Measurements from ENCODE around the gene TSSC4.

Gene TSSC4

GRCh38 chr11:2434506-2435255 is 34.1 kb downstream of the TSSC4 start:
- DNase-seq (ENCODE audit: low spot score): no peak

GRCh38 chr11:2435288-2436012 is 34.9 kb downstream of the TSSC4 start:
- no peak for DNase-seq (ENCODE audit: low spot score)

- no peak for DNase-seq (ENCODE audit: low spot score)
These were observed 35.5 kb downstream of the TSSC4 start for GRCh38 chr11:2436013-2436520.

DNA sequence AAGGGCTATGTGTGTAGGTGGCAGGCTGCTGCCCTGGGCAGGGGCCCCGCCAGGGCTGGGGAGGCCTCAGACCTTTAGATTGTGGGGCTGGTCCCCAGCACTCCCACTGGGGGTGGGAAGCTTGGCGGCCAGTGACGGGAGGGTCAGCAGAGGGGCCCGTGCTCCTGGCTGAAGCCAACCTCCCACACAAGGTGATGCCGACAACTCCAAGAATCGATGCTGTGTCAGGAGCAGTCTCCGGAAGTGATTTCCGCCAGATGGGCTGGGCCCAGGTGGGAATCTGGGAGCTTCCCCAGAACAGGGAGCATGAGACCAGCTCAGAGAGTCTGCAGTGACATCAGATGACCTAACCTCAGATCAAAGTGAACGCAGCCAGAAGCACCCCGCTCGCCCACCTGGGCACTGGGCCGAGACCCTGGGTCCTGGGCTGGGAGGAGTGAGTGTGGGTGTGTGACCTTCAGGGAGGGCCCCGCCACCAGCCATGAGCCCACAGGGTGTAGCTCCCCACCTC is 36.0 kb downstream of the TSSC4 start:
- no peak for DNase-seq (ENCODE audit: low spot score)

GRCh38 chr11:2437516-2437915 is 37.0 kb downstream of the TSSC4 start:
- DNase-seq (ENCODE audit: low spot score): no peak

DNA sequence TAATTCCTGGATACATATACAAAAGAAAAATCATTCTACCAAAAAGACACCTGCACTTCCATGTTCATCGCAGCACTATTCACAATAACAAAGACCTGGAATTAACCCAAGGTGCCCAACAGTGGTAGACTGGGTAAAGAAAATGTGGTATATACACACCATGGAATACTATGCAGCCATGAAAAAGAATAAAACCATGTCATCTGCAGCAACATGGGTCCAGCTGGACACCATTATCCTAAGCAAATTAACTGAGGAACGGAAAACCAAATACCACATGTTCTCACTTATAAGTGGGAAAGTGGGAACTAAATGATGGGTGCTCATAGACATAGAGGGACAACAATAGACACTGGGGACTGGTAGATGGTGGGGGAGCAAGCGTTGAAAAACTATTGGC is 39.3 kb downstream of the TSSC4 start:
- no peak for DNase-seq (ENCODE audit: low spot score)

- DNase-seq (ENCODE audit: low spot score): no peak
These were observed 40.1 kb downstream of the TSSC4 start for GRCh38 chr11:2440646-2441045.

GRCh38 chr11:2441171-2441570 is 40.6 kb downstream of the TSSC4 start:
- DNase-seq (ENCODE audit: low spot score): no peak

DNA sequence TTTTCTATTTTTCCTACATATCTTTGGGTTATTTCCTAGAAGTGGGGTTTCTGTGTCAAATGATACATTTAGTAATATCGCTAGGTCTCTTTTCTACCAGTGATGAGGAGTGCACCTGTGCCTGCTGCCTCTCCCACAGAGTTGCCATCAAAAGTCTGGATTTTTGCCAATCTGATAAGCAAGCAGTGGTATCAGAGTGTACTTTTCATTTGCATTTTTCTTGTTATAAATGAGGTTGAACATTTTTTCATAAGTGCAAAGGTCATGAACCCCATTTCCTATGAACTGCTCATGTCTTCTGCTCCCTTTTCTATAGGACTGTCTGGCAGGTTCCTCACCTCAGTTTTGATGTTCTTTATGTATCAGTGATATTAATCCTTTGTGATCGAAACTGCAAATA is 42.0 kb downstream of the TSSC4 start:
- no peak for DNase-seq (ENCODE audit: low spot score)

- DNase-seq (ENCODE audit: low spot score): no peak
These were observed 42.9 kb downstream of the TSSC4 start for GRCh38 chr11:2443406-2443805.

GRCh38 chr11:2443881-2444820 is 43.6 kb downstream of the TSSC4 start, which contains the start of gene TRPM5:
TSS of gene TRPM5 (minus strand) at chr11:2444514. CDS start at chr11:2423036, 21,478 bp downstream.
- peak; percentile 21 for DNase-seq (ENCODE audit: low spot score)

GRCh38 chr11:2444821-2445745 is 44.5 kb downstream of the TSSC4 start, which contains the start of gene KCNQ1:
TSS of gene KCNQ1 (plus strand) at chr11:2445008. CDS start at chr11:2445099, 91 bp downstream.
- peak; percentile 76 for DNase-seq (ENCODE audit: low spot score)

DNA sequence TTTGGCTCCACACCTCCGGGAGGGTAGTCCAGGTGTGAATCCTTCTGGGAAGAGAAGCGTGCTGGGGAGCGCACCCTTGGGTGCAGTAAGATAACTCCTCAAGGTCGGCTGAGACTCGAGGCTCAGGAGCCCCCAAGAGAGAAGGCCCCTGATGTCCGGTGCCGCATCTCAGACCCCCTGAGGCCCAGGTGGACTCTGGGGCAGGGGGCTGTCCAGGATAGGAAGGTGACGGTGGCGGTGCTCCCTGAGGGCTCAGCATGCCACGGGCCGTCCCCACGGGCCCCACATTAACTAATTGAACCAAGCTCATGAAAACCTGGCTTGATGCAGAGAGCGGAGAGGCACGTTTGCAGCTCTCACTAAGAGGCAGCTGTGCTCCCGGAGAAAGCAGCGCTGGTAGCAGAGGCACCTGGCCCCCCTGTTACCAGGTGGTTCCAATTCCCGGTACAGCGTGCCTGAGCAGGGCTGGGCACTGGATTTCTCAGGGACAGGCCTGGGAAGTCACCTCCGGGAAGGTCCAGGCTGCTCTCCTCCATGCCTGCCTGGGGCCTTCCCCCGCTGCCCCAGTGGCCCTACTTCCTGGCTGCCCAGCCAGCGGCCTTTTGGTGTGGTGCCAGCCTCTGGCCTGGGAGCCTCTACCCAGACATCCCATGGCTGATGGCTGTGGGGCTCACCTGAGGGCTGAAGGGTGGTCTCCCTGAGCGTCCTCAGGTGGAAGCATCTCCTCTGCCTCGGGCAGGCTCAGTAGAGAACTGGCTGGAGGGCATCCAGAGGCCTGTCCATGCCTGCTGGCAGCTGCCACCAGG is 45.4 kb downstream of the TSSC4 start:
- no peak for DNase-seq (ENCODE audit: low spot score)

DNA sequence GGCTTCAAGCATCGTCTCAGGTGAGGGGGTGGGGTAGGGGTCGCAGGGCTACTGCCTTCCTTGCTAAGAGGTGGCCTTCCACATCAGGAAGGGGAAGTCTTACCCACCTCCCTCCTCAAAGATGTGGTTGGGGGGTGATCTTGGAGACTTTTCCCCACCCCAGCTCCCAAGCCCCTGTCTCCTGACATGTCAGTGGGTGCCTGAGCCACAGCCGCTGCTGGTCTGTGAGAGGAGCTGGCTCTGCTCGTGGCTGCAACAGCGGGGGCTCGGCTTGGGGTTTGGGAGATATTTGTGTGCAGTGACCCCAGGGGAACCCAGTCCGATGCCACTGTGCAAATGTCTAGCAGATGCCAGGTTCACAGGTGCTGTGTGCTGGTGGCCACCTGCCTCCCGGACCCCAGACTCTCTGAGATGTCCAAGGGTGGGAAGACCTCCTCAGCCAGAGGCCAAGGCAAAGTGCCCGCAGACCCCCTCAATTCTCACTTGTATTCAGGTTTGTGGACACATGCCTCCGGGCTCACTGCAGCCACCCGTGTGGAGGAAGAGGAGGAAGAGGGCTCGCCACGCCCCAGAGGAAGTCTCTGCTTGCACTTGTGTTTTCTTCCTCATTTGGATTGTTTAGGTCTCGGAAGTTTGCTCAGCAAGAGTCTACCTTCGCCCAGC is 46.2 kb downstream of the TSSC4 start:
- DNase-seq (ENCODE audit: low spot score): no peak

DNA sequence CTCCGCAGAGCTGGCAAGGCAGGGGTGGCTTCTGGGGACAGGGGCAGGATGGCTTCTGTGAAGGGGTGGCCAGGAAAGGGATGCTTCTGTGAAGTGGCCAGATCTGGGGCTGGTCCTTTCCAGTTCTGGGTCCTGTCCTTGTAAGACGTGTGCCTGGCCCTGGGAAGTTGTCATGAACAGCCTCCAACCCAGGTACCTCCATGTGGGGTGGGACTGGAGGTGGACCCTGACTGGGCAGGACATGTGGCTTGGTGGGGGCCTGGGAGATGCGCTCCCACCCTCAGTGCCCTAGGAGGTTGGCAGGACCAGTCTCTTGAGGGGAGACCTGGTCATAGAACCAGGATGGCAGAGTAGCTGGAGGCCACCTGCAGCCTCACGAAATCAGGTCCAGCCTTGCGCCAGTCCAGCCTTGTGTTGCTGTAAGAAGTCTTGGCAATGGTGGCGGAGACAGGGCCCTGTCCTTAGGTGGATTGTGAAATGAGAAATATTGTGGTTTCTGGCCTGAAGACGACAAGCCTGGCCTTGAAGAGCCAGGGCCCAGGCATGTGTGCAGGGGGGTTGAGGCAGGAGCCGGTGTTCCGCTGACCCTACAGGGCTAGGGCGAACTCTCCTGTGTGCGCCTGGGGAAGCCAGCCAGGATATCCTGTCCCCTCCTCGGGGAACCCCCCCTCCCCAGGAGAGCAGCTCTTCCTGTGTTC is 46.9 kb downstream of the TSSC4 start:
- no peak for DNase-seq (ENCODE audit: low spot score)

GRCh38 chr11:2447951-2448650 is 47.6 kb downstream of the TSSC4 start:
- DNase-seq (ENCODE audit: low spot score): no peak

DNA sequence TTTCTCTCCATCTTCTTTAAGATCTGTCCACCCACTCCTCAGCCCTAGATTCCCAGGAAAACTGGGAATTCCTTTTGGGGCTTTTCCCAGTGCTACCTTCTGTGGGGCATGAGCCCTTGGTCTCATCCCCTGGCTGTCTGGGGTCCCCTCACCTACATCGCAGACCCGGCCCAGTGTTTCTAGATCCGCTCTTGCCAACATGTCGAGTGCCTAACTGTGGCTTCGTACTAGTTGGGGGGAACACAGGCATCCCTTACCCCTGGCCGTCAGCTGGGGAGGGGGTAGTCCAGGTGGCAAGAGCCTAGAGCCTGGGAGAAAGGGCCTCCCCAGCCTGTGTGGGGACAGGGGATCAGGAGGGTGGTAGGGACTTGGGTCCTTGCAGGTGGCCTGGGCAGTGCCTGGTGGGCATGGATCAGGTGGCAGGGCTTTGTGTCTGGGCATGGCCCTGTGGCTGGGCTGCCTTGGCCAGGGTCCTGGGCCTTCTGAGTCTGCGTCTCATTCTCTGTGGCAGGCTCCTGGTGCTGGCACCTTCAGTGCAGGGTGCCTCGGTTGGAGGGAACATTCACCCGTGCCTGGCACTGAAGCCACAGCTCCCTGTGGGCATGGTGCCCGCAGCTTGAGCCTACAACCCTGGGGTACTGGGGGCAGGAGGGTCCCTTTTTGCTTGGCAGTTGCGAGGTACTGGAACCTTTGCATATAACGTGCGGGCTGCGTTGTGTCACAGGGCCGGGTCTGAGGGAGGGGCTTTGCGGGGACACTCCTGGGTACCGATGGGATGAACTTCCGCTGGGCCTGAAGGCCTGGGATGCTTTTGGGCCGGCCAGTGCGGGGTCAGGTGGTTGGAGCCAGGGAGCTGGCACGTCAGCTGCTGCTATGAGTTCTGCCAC is 48.4 kb downstream of the TSSC4 start:
- DNase-seq (ENCODE audit: low spot score): no peak
